ENCODE results near the gene CREBBP. TPM values are rescaled to one million over a fixed set of nuclear protein-coding genes. Genes with fewer than 3 reads are reported as not detected.

Gene CREBBP
- total RNA-seq, 2 experiments from 2014 or later: 36.0 to 72.3 TPM

DNA sequence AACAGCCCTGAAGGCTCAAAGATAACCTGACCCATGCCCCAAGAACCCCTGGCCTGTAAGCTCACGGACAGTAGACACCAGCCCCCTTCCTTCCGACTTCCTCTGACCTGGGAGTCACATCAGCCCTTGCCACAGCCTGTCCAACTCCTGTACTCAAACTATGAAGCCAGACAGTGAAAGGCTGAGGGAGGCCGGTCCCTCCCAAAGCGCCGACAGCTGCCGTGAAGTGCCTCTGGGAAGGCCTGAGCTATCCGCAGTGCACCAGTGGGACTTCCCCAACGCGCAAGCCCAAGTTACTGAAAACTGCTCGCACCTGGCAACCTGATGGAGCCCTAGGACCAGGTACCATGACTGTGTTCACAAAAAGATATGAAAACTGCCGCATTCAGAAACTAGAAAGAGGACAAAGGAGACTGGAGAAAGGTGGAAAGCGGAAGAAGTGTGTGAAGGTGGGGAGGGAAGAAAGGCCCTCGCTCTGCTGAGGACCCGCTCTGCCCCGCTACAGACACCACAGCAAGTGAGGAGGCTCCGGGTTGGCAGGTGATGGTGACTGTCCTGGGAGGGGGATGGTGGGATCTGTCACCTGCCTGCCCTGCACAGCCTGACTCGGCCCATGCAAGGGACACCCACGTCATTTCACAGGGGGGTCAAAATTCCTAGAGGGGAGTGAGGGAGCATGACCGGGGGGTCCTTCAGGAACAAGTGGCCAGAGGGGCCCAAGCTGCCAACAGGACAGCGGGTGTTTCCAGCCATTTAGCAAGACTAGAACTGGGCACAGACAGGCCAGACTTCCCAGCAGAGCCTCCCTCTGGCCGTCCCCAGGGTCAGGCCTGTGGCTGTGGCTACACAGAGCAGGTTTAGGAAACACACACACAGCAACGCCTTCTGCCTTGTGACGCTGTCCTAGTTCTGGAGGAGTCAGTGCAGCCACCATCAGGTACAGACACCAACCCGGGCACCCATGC, 150.1 kb downstream of the CREBBP start:
- no peaks in the 10 kb centered on the region for H3K9me3 ChIP-seq (ENCODE audit: low read length)
- intact Hi-C loops (cut with micrococcal nuclease; ENCODE audit: unreplicated experiment): no loop called here
- no peak overlapping the region for H3K27ac ChIP-seq (ENCODE audit: low read depth, low read length, poor library complexity, severe bottlenecking)
- ChIA-PET CTCF (ENCODE audit: unreplicated experiment) (no interaction called here), POLR2A (no interaction called here)
- H3K4me1 ChIP-seq (ENCODE audit: insufficient read depth, low read length, poor library complexity, severe bottlenecking): no peaks in the 10 kb centered on the region
- no peaks in the 10 kb centered on the region for H3K79me2 ChIP-seq (ENCODE audit: insufficient read depth, low read depth, low read length)
- H2AFZ ChIP-seq (ENCODE audit: low read length): no peak overlapping the region
- TF ChIP-seq, protein P1, sequence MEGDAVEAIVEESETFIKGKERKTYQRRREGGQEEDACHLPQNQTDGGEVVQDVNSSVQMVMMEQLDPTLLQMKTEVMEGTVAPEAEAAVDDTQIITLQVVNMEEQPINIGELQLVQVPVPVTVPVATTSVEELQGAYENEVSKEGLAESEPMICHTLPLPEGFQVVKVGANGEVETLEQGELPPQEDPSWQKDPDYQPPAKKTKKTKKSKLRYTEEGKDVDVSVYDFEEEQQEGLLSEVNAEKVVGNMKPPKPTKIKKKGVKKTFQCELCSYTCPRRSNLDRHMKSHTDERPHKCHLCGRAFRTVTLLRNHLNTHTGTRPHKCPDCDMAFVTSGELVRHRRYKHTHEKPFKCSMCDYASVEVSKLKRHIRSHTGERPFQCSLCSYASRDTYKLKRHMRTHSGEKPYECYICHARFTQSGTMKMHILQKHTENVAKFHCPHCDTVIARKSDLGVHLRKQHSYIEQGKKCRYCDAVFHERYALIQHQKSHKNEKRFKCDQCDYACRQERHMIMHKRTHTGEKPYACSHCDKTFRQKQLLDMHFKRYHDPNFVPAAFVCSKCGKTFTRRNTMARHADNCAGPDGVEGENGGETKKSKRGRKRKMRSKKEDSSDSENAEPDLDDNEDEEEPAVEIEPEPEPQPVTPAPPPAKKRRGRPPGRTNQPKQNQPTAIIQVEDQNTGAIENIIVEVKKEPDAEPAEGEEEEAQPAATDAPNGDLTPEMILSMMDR (conservative IDR thresholded peaks at IDR 0.05; ENCODE audit: low read length): no peak
- no peak for DNase-seq (ENCODE audit: low spot score)
- no peaks in the 10 kb centered on the region for H3K9me2 ChIP-seq (ENCODE audit: insufficient read depth, low read length)
- no peak overlapping the region for H3K4me3 ChIP-seq (ENCODE audit: low read depth, low read length, poor library complexity, severe bottlenecking)
- H4K20me1 ChIP-seq (ENCODE audit: insufficient read depth, low read length): no peaks in the 10 kb centered on the region
- H3K36me3 ChIP-seq (ENCODE audit: insufficient read depth, low read length): peaks cover 78% of the 10 kb centered on the region
- H3K4me2 ChIP-seq (ENCODE audit: low read length): no peak overlapping the region
- BruUV-seq (replicated peaks): no TSS peak

GRCh38 chr16:3729161-3730112, 151.1 kb downstream of the CREBBP start:
- H4K20me1 ChIP-seq (ENCODE audit: insufficient read depth, low read length): no peaks in the 10 kb centered on the region
- POLR2A ChIA-PET: interaction anchor here (0.7 kb wide), 1 partner anchor 94 kb away, joined by 3 read pairs; no protein-coding TSS in a partner anchor
- peaks cover 67% of the 10 kb centered on the region for H3K36me3 ChIP-seq (ENCODE audit: insufficient read depth, low read length)
- no peak overlapping the region for H3K4me2 ChIP-seq (ENCODE audit: low read length)
- no TSS peak for BruUV-seq (replicated peaks)
- H3K9me2 ChIP-seq (ENCODE audit: insufficient read depth, low read length): no peaks in the 10 kb centered on the region
- no peaks in the 10 kb centered on the region for H3K79me2 ChIP-seq (ENCODE audit: insufficient read depth, low read depth, low read length)
- no peak overlapping the region for H2AFZ ChIP-seq (ENCODE audit: low read length)
- intact Hi-C loops (cut with micrococcal nuclease; ENCODE audit: unreplicated experiment): no loop called here
- CTCF ChIA-PET (ENCODE audit: unreplicated experiment): no interaction called here
- no peak for DNase-seq (ENCODE audit: low spot score)
- H3K9me3 ChIP-seq (ENCODE audit: low read length): no peaks in the 10 kb centered on the region
- no peak overlapping the region for H3K4me3 ChIP-seq (ENCODE audit: low read depth, low read length, poor library complexity, severe bottlenecking)
- TF ChIP-seq, protein P1 (conservative IDR thresholded peaks at IDR 0.05; ENCODE audit: low read length): no peak
- TF ChIP-seq EZH2phosphoT487 (IDR thresholded peaks at IDR 0.05; ENCODE audit: borderline replicate concordance, low read depth, low read length): no peak
- H3K4me1 ChIP-seq (ENCODE audit: insufficient read depth, low read length, poor library complexity, severe bottlenecking): no peaks in the 10 kb centered on the region
- H3K27ac ChIP-seq (ENCODE audit: low read depth, low read length, poor library complexity, severe bottlenecking): no peak overlapping the region

All from OCI-LY7 (cell line).